Fibroblast of lung (primary cell): ENCODE measurements around the gene ZNF561.

Source experiments
- EZH2 ChIP-seq: IDR thresholded peaks from 2 replicates; pipeline ENCODE4 v1.5.1; 2012; ENCODE audit warnings: low read length, control low read depth, mild to moderate bottlenecking; ENCODE audit errors: missing control alignments
- TF ChIP-seq, protein P1 (sequence below), 2 donors: IDR thresholded peaks in 1 of 2; conservative IDR thresholded peaks in 1 of 2; 1 replicate in 1 of 2; 2 replicates in 1 of 2; pipeline ENCODE4 v1.5.1; 2011 to 2012; ENCODE audit warnings: low read length in 2 of 2, control low read depth in 1 of 2, inconsistent platforms in 1 of 2, low read depth in 1 of 2, mild to moderate bottlenecking in 1 of 2

DNA sequence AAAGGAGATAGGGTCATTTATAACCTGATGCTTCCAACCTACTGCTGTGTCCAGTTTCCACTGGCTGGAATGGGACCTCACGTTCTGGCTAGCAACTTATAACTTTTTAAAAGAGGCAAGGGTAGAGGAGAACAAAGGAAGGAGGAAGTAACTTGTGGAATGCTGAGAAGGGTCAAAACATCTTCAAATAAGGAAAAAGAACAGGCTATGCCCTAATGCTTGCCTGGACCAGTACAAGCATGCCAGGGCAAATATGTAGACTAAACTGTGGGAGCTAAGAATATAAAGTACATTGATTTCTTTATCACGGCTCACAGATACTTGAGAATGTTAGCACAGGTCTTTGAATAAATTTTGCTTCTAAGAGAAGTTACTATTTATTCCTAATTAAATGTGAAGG lies 1.5 kb upstream of the ZNF561 start:
- TF ChIP-seq, protein P1, sequence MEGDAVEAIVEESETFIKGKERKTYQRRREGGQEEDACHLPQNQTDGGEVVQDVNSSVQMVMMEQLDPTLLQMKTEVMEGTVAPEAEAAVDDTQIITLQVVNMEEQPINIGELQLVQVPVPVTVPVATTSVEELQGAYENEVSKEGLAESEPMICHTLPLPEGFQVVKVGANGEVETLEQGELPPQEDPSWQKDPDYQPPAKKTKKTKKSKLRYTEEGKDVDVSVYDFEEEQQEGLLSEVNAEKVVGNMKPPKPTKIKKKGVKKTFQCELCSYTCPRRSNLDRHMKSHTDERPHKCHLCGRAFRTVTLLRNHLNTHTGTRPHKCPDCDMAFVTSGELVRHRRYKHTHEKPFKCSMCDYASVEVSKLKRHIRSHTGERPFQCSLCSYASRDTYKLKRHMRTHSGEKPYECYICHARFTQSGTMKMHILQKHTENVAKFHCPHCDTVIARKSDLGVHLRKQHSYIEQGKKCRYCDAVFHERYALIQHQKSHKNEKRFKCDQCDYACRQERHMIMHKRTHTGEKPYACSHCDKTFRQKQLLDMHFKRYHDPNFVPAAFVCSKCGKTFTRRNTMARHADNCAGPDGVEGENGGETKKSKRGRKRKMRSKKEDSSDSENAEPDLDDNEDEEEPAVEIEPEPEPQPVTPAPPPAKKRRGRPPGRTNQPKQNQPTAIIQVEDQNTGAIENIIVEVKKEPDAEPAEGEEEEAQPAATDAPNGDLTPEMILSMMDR (conservative IDR thresholded peaks at IDR 0.05 in 1 of 2, IDR thresholded peaks at IDR 0.05 in 1 of 2; ENCODE audit: low read depth in 1 of 2, low read length in 2 of 2): no peak
- no peak for TF ChIP-seq EZH2
